M059J (cell line): ENCODE data around the gene ZNF486. TPM values are rescaled to one million over a fixed set of nuclear protein-coding genes. Genes with fewer than 3 reads are reported as not detected.
"Not testable (repeated sequence)": the region's sequence is repeated elsewhere in the genome, so short reads cannot be mapped to it uniquely, and the experiment has no call there.

Experiments used
- DNase-seq: peaks from one replicate; pipeline ENCODE4 v3.0.0-alpha.2; 2012; ENCODE audit warnings: low read depth
- total RNA-seq: library from RNA; depleted of rRNA; stranded (reverse); fragments of >200 nt; shearing (Covaris generic); gene quantifications from 2 replicates; pipeline ENCODE4 v1.2.3, GENCODE V29; 2014; rRNA removed

The ZNF486 gene
- total RNA-seq, result 3.9 and 4.8 TPM in 2 replicates

DNA sequence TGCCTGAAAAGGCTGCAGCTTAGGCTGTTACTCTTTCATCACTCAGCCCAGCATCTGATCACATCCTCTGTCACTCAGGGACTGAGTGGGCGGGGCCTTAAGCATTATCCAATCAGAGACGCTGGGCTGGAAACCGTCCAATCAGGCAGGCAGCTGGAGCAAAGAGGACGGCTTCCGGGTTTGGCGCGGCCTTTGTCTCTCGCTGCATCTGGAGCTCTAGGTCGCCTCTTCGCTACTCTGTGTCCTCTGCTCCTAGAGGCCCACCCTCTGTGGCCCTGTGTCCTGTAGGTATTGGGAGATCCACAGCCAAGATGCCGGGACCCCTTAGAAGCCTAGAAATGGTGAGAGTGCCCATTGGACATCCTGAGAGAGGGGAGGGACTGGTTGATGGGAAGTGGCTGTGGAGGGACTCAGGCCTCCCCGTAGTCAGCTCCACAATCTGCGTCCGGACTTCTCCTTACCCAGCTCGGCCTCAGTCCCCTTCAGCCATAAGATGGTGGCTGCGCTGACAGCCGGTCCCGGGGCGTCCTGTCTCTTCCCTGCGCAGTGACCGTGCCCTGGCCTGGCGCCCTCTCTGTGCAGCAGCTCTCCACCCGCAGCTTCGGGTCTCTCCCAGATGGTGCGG is at the start of gene ZNF486:
Gene ZNF486 (plus strand): TSS at position 195 of the 625 bp plus-strand sequence. CDS start 117 bp downstream, at position 312.
- DNase-seq, result peak; percentile 83

DNA sequence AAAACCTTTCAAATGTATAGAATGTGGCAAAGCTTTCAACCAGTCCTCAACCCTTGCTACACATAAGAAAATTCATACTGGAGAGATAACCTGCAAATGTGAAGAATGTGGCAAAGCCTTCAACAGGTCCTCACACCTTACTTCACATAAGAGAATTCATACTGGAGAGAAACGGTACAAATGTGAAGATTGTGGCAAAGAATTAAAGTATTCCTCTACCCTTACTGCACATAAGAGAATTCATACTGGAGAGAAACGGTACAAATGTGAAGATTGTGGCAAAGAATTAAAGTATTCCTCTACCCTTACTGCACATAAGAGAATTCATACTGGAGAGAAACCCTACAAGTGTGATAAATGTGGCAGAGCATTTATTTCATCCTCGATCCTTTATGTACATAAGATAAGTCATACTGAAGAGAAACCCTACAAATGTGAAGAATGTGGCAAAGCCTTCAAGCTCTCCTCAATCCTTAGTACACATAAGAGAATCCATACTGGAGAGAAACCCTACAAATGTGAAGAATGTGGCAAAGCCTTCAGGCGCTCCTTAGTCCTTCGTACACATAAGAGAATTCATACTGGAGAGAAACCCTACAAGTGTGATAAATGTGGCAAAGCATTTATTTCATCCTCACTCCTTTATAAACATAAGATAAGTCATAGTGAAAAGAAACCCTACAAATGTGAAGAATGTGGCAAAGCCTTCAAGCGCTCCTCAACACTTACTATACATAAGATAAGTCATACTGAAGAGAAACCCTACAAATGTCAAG is 48.8 kb upstream of the ZNF486 start:
- not testable (repeated sequence) for DNase-seq

DNA sequence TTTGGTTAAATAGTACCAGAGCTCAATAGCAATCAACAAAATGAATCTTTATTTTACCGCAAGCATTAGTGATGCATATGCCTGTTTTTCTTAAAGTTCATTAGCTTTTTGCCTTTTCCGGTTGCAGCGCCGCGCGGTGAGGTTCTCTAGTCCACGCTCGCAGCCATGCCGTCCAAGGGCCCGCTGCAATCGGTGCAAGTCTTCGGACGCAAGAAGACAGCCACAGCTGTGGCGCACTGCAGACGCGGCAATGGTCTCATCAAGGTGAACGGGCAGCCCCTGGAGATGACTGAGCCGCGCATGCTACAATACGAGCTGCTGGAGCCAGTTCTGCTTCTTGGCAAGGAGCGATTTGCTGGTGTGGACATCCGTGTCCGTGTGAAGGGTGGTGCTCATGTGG is 42.1 kb upstream of the ZNF486 start:
- no peak for DNase-seq

DNA sequence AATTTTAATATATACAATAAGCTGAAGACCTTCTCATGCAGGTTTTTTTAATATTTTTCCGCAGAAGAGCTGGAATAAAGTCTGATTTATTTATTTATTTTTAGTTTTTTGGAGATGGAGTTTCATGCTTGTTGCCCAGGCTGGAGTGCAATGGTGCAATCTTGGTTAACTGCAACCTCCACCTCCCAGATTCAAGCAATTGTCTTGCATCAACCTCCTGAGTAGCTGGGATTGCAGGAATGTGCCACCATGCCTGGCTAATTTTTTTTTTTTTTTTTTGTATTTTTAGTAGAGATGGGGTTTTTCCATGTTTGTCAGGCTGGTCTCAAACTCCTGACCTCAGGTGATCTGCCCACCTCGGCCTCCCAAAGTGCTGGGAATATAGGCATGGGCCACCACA is 34.1 kb upstream of the ZNF486 start:
- not testable (repeated sequence) for DNase-seq

- not testable (repeated sequence) for DNase-seq
Observed at GRCh38 chr19:20137714-20138113, 29.3 kb upstream of the ZNF486 start.

DNA sequence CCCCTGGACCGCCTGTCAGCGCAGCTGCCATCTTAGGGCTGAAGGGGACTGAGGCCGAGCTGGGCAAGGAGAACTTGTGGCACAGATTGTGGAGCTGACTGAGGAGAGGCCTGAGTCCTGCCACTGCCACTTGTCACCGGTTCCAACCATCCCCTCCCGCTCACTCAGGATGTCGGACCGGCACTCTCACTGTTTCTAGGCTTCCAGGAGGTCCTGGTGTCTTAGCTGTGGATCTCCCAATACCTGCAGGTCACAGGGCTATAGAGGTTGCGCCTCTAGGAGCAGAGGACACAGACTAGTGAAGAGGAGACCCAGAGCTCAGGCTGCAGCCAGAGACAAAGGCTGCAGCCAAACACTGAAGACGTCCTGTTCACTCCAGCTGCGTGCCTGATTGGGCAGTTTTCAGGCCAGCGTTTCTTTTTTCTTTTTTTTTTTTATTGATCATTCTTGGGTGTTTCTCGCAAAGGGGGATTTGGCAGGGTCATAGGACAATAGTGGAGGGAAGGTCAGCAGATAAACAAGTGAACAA is 15.3 kb upstream of the ZNF486 start:
- DNase-seq, result no peak

GRCh38 chr19:20152506-20152905 is 14.5 kb upstream of the ZNF486 start:
- not testable (repeated sequence) for DNase-seq

GRCh38 chr19:20153281-20153680 is 13.7 kb upstream of the ZNF486 start:
- no peak for DNase-seq

DNA sequence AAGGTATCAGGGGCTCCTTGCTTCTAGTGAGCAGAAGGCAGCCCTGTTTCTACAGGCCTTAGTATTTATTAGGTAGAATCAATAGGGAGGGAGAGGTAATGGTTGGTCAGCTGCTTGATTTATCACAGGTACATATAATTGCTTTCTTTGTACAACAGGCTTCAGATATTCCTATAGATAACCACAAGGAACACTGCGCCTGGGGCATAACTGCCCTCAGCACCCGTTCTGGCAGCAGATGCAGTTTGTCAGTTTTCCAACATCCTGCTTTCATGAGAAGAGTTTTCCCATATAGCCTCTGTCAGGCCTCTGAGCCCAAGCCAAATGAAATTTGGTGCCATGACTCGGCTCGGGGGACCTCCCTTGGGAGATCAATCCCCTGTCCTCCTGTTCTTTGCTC is 12.4 kb upstream of the ZNF486 start:
- no peak for DNase-seq

GRCh38 chr19:20162821-20163220 is 4.2 kb upstream of the ZNF486 start:
- DNase-seq, result no peak

DNA sequence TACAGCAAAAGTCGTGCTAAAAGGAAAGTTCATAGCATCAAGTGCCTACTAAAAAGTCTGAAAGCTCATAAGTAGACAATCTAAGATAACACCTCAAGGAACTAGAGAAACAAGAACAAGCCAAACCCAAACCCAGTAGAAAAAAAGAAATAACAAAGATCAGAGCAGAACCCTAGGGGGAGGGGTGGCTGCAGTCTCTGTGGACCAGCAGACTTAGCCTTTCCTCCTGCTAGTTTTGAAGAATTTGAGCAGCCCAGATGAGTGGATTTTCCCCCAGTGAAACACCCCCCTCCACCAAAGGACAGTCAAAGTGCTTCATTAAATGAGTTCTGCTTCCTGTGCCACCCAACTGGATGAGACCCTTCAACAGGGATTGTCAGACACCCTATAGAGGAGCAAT is 2.6 kb upstream of the ZNF486 start:
- no peak for DNase-seq

DNA sequence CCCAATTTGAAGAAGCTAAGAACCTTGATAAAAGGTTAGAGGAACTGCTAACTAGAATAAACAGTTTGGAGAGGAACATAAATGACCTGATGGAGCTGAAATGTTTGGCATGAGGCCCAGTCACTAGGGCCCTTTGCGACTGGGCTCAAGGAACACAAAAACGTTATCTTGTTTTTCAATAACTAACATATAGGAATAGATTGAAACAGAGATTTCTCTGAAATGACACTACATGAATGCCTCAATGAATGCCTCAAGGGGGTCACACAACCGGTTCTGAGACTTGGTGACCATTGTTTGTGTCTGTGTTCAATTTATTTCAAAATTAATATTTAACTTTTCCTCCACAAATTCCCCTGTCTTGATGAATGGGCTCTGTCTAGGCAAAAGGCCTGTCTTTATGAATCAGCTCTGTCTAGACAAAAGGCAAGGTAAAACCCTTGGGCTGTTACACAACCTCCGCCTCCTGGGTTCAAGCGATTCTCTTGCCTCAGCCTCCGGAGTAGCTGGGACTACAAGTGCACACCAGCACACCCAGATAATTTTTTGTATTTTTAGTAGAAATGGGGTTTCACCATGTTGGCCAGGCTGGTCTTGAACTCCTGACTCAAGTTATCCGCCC is 932 bp upstream of the ZNF486 start:
- no peak for DNase-seq

- peak; percentile 49 for DNase-seq
Observed at GRCh38 chr19:20167651-20168122, 673 bp downstream of the ZNF486 start.

DNA sequence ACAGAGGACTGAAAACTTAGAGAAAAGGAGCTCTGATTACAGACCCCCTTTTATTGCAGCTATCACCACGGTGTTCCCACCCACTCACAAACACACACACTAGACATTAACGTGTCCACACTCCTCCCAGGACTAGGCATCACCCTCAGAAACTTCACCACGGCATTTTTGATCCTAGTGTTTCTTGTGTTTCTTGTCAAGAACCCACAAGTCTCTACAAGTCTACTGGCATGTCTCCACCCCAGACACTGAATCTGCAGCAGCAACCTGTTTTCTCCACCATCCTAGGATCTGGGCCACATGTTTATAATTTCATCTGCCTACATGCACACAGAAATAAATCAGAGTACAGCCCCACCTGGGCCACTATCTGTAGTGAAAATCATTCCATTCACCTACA is 4.3 kb downstream of the ZNF486 start:
- DNase-seq, result no peak

DNA sequence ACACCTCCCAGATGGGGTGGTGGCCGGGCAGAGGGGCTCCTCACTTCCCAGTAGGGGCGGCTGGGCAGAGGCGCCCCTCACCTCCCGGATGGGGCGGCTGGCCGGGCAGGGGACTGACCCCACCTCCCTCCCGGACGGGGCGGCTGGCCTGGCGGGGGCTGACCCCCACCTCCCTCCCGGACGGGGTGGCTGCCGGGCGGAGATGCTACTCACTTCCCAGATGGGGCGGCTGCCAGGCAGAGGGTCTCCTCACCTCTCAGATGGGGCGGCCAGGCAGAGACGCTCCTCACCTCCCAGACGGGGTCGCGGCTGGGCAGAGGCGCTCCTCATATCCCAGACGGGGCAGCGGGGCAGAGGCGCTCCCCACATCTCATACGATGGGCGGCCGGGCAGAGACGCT is 8.8 kb downstream of the ZNF486 start:
- DNase-seq, result not testable (repeated sequence)

DNA sequence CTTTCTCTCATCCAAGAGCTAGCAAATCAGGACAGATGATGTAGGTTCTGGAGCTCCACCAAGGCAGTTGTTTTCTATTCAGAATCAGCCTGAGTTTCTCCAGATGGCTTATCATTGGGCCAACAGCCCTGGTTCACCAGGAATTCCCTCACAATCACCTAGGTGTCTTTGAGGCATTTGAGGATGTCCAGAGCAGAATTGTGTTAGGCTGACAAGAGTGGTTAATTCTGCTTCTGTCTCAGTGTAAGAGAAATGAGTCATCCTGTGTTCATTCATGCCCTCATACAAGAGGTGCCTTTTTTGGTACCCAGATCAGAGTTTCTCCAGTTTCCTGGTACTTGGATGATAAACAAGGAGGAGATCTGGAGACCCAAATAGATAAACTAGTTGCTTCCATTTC is 12.9 kb downstream of the ZNF486 start:
- DNase-seq, result peak; percentile 3

- no peak for DNase-seq
Observed at GRCh38 chr19:20182222-20182785, 15.3 kb downstream of the ZNF486 start.

DNA sequence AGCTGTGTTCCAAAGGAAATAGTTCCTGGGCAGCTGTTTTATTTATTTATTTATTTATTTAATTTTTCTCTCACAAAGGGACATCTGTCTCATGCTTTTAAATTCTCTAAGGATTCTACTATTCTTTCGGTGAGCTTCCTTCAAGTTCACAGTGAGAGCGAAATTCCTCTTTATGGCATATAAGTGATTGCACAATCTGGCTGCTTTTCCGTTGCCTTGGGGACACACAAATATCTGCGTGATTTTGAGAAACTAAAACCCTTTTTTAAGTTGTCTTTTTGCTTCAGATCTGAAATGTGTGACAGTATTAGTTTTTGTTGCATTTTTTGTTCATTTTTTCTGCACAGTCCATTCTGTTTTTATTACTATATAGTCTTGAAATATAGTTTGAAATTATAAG is 19.2 kb downstream of the ZNF486 start:
- DNase-seq, result no peak

DNA sequence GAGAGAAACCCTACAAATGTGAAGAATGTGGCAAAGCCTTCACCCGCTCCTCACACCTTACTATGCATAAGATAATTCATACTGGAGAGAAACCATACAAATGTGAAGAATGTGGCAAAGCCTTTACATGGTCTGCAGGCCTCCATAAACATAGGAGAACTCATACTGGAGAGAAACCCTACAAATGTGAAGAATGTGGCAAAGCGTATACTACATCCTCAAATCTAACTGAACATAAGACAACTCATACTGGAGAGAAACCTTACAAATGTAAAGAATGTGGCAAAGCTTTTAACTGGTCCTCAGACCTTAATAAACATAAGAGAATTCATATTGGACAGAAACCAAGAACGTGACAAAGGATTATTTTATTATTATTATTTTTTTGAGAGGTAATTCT is 30.7 kb downstream of the ZNF486 start:
- DNase-seq, result no peak

GRCh38 chr19:20209051-20209450 is 42.0 kb downstream of the ZNF486 start:
- DNase-seq, result no peak

GRCh38 chr19:20214366-20214765 is 47.4 kb downstream of the ZNF486 start:
- DNase-seq, result not testable (repeated sequence)

GRCh38 chr19:20221605-20222004 is 54.6 kb downstream of the ZNF486 start:
- not testable (repeated sequence) for DNase-seq
